Endothelial cell of umbilical vein (primary cell): ENCODE data around the gene UQCC2.

ENCODE experiments used
- EZH2 ChIP-seq: IDR thresholded peaks from 2 replicates; pipeline ENCODE4 v1.6.1; 2012; ENCODE audit warnings: borderline replicate concordance, low read depth, mild to moderate bottlenecking, moderate library complexity, low read length, inconsistent platforms; ENCODE audit not compliant: severe bottlenecking
- GATA2 ChIP-seq: IDR thresholded peaks from 2 replicates; pipeline ENCODE4 v1.7.0; 2011; ENCODE audit warnings: low read depth, mild to moderate bottlenecking, moderate library complexity, mixed read lengths, low read length; ENCODE audit not compliant: insufficient read length, insufficient read depth
- JUN ChIP-seq: IDR thresholded peaks from 2 replicates; pipeline ENCODE4 v1.6.1; 2011; ENCODE audit warnings: borderline replicate concordance, low read depth; ENCODE audit not compliant: insufficient read length, insufficient read depth
- MYC ChIP-seq: IDR thresholded peaks from one replicate; pipeline ENCODE4 v1.6.1; 2011; ENCODE audit warnings: mild to moderate bottlenecking, low read depth, low read length
- POLR2A ChIP-seq: IDR thresholded peaks from 2 replicates; pipeline ENCODE4 v1.6.1; 2012; ENCODE audit warnings: low read depth, mild to moderate bottlenecking, control low read depth, low read length
- POLR2AphosphoS5 ChIP-seq: IDR thresholded peaks from 2 replicates; pipeline ENCODE4 v1.6.1; 2012; ENCODE audit warnings: low read depth, mild to moderate bottlenecking, control low read depth, low read length, moderate library complexity; ENCODE audit not compliant: insufficient read depth
- TF ChIP-seq, protein P1 (sequence below), 2 donors: IDR thresholded peaks; 1 replicate in 1 of 2; 2 replicates in 1 of 2; pipeline ENCODE4 v1.5.1; 2011; ENCODE audit warnings: low read length in 2 of 2, mild to moderate bottlenecking in 2 of 2, moderate library complexity in 2 of 2, control low read depth in 1 of 2, inconsistent platforms in 1 of 2, low read depth in 1 of 2; ENCODE audit not compliant: insufficient read depth in 1 of 2; ENCODE audit errors: extremely low read depth in 1 of 2
- TF ChIP-seq, protein P2 (sequence below): IDR thresholded peaks from 2 replicates; pipeline ENCODE4 v1.6.1; 2011; ENCODE audit not compliant: insufficient read depth, insufficient read length

DNA sequence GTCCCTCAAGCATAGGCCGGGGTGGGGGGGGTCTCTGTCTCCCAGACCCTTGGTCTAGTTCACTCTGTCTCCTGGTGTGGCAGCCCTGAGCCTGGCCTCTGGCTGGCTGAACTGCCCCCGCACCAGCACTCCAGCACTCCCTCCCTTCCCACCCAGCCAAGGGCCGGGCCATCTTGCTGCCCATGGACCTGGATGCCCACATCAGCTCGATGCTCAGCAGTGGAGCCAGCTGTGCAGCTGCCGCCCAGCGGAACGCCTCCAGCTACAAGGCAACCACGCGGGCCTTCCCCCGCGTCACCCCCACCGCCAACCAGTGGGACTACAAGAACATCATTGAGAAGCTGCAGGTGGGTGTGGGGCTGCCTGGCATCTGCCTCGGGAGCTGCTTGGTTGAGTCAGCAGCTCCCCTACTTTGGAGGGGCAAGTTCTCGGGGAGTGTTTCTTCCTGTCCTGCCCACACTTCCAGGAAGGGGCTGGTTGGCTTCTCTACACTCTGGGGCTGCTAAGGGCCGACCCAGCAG is 28.4 kb downstream of the UQCC2 start:
- TF ChIP-seq POLR2A = no peak
- TF ChIP-seq, protein P1, sequence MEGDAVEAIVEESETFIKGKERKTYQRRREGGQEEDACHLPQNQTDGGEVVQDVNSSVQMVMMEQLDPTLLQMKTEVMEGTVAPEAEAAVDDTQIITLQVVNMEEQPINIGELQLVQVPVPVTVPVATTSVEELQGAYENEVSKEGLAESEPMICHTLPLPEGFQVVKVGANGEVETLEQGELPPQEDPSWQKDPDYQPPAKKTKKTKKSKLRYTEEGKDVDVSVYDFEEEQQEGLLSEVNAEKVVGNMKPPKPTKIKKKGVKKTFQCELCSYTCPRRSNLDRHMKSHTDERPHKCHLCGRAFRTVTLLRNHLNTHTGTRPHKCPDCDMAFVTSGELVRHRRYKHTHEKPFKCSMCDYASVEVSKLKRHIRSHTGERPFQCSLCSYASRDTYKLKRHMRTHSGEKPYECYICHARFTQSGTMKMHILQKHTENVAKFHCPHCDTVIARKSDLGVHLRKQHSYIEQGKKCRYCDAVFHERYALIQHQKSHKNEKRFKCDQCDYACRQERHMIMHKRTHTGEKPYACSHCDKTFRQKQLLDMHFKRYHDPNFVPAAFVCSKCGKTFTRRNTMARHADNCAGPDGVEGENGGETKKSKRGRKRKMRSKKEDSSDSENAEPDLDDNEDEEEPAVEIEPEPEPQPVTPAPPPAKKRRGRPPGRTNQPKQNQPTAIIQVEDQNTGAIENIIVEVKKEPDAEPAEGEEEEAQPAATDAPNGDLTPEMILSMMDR (IDR thresholded peaks at IDR 0.05; ENCODE audit: extremely low read depth in 1 of 2, insufficient read depth in 1 of 2, low read depth in 1 of 2, low read length in 2 of 2) = no peak
- TF ChIP-seq GATA2 = no peak
- TF ChIP-seq POLR2AphosphoS5 = no peak
- TF ChIP-seq, protein P2, sequence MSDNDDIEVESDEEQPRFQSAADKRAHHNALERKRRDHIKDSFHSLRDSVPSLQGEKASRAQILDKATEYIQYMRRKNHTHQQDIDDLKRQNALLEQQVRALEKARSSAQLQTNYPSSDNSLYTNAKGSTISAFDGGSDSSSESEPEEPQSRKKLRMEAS = no peak
- TF ChIP-seq EZH2 = no peak
- TF ChIP-seq MYC = no peak
- TF ChIP-seq JUN = no peak
